PC-9 (cell line): ENCODE data around the gene CD9. TPM values are rescaled to one million over a fixed set of nuclear protein-coding genes. Genes with fewer than 3 reads are reported as not detected.

Source experiments
- BruUV-seq: library from RNA; stranded (reverse); fragments of 400-500 nt; replicated peaks from 2 replicates; lab custom pipeline; 2021; lab: Mats Ljungman, UMichigan
- CTCF ChIA-PET: fragments of 300-600 bp; sonication (Branson Sonifier 250); formaldehyde crosslinking; loops from one replicate; lab custom pipeline; 2022; ENCODE audit warnings: antibody characterized with exemption; lab: Charles Lee
- POLR2A ChIA-PET: fragments of 300-600 bp; sonication (Branson Sonifier 250); formaldehyde crosslinking; loops from one replicate; lab custom pipeline; 2022; ENCODE audit warnings: antibody characterized with exemption; ENCODE audit not compliant: unreplicated experiment; lab: Charles Lee
- DNase-seq, 2 experiments: peaks; one replicate each; pipeline versions ENCODE4 v3.0.0 to v3.0.0-alpha.2; 2015 to 2022; ENCODE audit warnings: mixed read lengths in 1 of 2
- H2AFZ ChIP-seq: fragments of 200-600 bp; sonication (generic); 2 replicates; pipeline ENCODE4 v1.8.1; 2017; ENCODE audit warnings: antibody characterized with exemption
- H3F3A ChIP-seq: fragments of 200-600 bp; sonication (generic); 2 replicates; pipeline ENCODE4 v1.8.1; 2017; ENCODE audit warnings: antibody characterized with exemption, mild to moderate bottlenecking, low read depth; ENCODE audit not compliant: insufficient read depth
- H3K27ac ChIP-seq: fragments of 200-600 bp; sonication (generic); 2 replicates; pipeline ENCODE4 v1.6.1; 2016; ENCODE audit warnings: mixed run types
- H3K27me3 ChIP-seq: fragments of 200-600 bp; sonication (generic); 2 replicates; pipeline ENCODE4 v1.6.1; 2016; ENCODE audit warnings: low read depth, mixed run types; ENCODE audit not compliant: insufficient read depth
- H3K36me3 ChIP-seq: fragments of 200-600 bp; sonication (generic); 2 replicates; pipeline ENCODE4 v1.6.1; 2016; ENCODE audit warnings: low read depth, mixed run types
- H3K4me1 ChIP-seq: fragments of 200-600 bp; sonication (generic); replicated peaks from 2 replicates; pipeline ENCODE4 v1.6.1; 2016; ENCODE audit warnings: mixed run types; ENCODE audit not compliant: insufficient read depth
- H3K4me2 ChIP-seq: fragments of 200-600 bp; sonication (generic); 2 replicates; pipeline ENCODE4 v1.6.1; 2017; ENCODE audit warnings: mixed run types
- H3K4me3 ChIP-seq: fragments of 200-600 bp; sonication (generic); 2 replicates; pipeline ENCODE4 v1.6.1; 2016; ENCODE audit warnings: mixed run types
- H3K79me2 ChIP-seq: fragments of 200-600 bp; sonication (generic); 2 replicates; pipeline ENCODE4 v1.6.1; 2017; ENCODE audit warnings: low read depth, mixed run types
- H3K9me2 ChIP-seq: fragments of 200-600 bp; sonication (generic); 2 replicates; pipeline ENCODE4 v1.8.1; 2017; ENCODE audit warnings: mild to moderate bottlenecking; ENCODE audit not compliant: insufficient read depth
- H3K9me3 ChIP-seq: fragments of 200-600 bp; sonication (generic); 2 replicates; pipeline ENCODE4 v1.8.1; 2016; ENCODE audit warnings: low read depth; ENCODE audit not compliant: insufficient read depth
- H4K20me1 ChIP-seq: fragments of 200-600 bp; sonication (generic); 2 replicates; pipeline ENCODE4 v1.8.1; 2017; ENCODE audit not compliant: insufficient read depth
- CTCF ChIP-seq: fragments of 200-600 bp; sonication (generic); conservative IDR thresholded peaks from 2 replicates; pipeline ENCODE4 v1.6.1; 2017; ENCODE audit warnings: mixed run types, antibody characterized with exemption, mild to moderate bottlenecking, moderate library complexity
- EZH2 ChIP-seq: fragments of 200-600 bp; sonication (generic); IDR thresholded peaks from 2 replicates; pipeline ENCODE4 v1.8.0; 2017; ENCODE audit warnings: antibody characterized with exemption, low read depth
- intact Hi-C: fragments of 100-400 bp; cut with micrococcal nuclease; formaldehyde crosslinking; loops from one replicate; pipeline ENCODE4 v1.10.0; 2022; ENCODE audit not compliant: unreplicated experiment
- total RNA-seq: library from RNA; stranded (reverse); gene quantifications from 2 replicates; pipeline ENCODE4 v1.2.3, GENCODE V29; 2021

Gene CD9
- total RNA-seq, 1 experiment from 2014 or later: 374 TPM

GRCh38 chr12:6249580-6249979, 49.4 kb downstream of the CD9 start:
- no peak overlapping the region for H3K4me3 ChIP-seq
- TF ChIP-seq EZH2: no peak
- no peak for TF ChIP-seq CTCF
- H3K36me3 ChIP-seq: no peaks in the 10 kb centered on the region
- H3K79me2 ChIP-seq: no peaks in the 10 kb centered on the region
- H2AFZ ChIP-seq: no peak overlapping the region
- DNase-seq: peak in 1 of 2 experiments; percentile 54
- intact Hi-C loops: loop anchor here (2.0 kb wide), 1 partner anchor 21 kb away; no protein-coding TSS in a partner anchor
- CTCF ChIA-PET: interaction anchor here (1.0 kb wide), 2 partner anchors 23 to 28 kb away, joined by 3 to 4 read pairs; no protein-coding TSS in a partner anchor
- H3K4me2 ChIP-seq: peak overlapping the region; percentile 49
- no peaks in the 10 kb centered on the region for H4K20me1 ChIP-seq
- POLR2A ChIA-PET: interaction anchor here (0.6 kb wide), 1 partner anchor 138 kb away, joined by 3 read pairs; no protein-coding TSS in a partner anchor
- H3K4me1 ChIP-seq: peaks cover 20% of the 10 kb centered on the region
- H3F3A ChIP-seq: peaks cover 5% of the 10 kb centered on the region
- peaks cover 8% of the 10 kb centered on the region; the same call in 1 of the 2 replicates for H3K9me3 ChIP-seq
- no peaks in the 10 kb centered on the region for H3K27me3 ChIP-seq
- H3K9me2 ChIP-seq: no peaks in the 10 kb centered on the region
- H3K27ac ChIP-seq: no peak overlapping the region
- no TSS peak for BruUV-seq

DNA sequence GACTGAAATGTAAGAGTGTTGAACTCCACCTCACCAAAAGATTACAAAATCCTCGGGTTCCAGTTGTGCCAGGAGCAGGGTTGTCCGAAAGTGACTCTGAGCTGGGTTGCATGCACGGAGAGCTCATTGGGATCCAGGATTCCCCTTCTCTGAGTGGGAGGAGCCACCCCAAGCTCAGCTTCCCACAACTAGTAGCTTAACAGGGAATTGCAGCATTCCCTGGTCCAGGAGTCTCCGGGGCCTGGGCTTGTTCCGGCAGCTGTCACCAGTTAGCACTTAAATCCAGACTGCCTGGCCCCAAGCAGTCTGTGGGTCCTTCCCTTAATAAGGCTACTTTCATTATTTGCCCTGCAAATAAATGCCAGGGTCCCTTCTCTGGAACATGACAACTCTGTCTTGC, 50.1 kb downstream of the CD9 start:
- no peaks in the 10 kb centered on the region for H3K79me2 ChIP-seq
- H3F3A ChIP-seq: peaks cover 5% of the 10 kb centered on the region
- H4K20me1 ChIP-seq: no peaks in the 10 kb centered on the region
- peaks cover 20% of the 10 kb centered on the region for H3K4me1 ChIP-seq
- intact Hi-C loops: no loop called here
- no peak overlapping the region for H3K27ac ChIP-seq
- TF ChIP-seq EZH2 (no peak), CTCF (no peak)
- ChIA-PET CTCF (interaction anchor here (1.0 kb wide), 1 partner anchor 27 kb away, joined by 3 read pairs; no protein-coding TSS in a partner anchor), POLR2A (no interaction called here)
- H2AFZ ChIP-seq: no peak overlapping the region
- no peaks in the 10 kb centered on the region for H3K9me2 ChIP-seq
- H3K9me3 ChIP-seq: peaks cover 5% of the 10 kb centered on the region; the same call in 1 of the 2 replicates
- no peaks in the 10 kb centered on the region for H3K27me3 ChIP-seq
- H3K4me2 ChIP-seq: peak overlapping the region; percentile 49; the same call in 1 of the 2 replicates
- no peak for DNase-seq
- no peak overlapping the region for H3K4me3 ChIP-seq
- no peaks in the 10 kb centered on the region for H3K36me3 ChIP-seq
- BruUV-seq: no TSS peak

- H3K36me3 ChIP-seq: no peaks in the 10 kb centered on the region
- intact Hi-C loops: no loop called here
- H3F3A ChIP-seq: peaks cover 5% of the 10 kb centered on the region
- H4K20me1 ChIP-seq: no peaks in the 10 kb centered on the region
- no peaks in the 10 kb centered on the region for H3K9me2 ChIP-seq
- DNase-seq: no peak
- H3K4me2 ChIP-seq: no peak overlapping the region
- ChIA-PET POLR2A (no interaction called here), CTCF (no interaction called here)
- peaks cover 20% of the 10 kb centered on the region for H3K4me1 ChIP-seq
- H3K79me2 ChIP-seq: no peaks in the 10 kb centered on the region
- TF ChIP-seq EZH2 (no peak), CTCF (no peak)
- no peaks in the 10 kb centered on the region for H3K27me3 ChIP-seq
- no peak overlapping the region for H3K27ac ChIP-seq
- H3K4me3 ChIP-seq: no peak overlapping the region
- peaks cover 5% of the 10 kb centered on the region; the same call in 1 of the 2 replicates for H3K9me3 ChIP-seq
- BruUV-seq: no TSS peak
- no peak overlapping the region for H2AFZ ChIP-seq
These were observed 53.1 kb downstream of the CD9 start for GRCh38 chr12:6253278-6253677.
